Transverse colon (tissue), 4 donors: ENCODE data around the gene FRG2B. TPM values are rescaled to one million over a fixed set of nuclear protein-coding genes. Genes with fewer than 3 reads are reported as not detected.
"Not testable (repeated sequence)": the region's sequence is repeated elsewhere in the genome, so short reads cannot be mapped to it uniquely, and the experiment has no call there.

Experiments used
- DNase-seq: peaks from one replicate; pipeline ENCODE4 v3.0.0-alpha.2; 2019
- H3K27ac ChIP-seq, 4 donors: fragments of 200-600 bp; sonication (generic); 2 replicates each; pipeline ENCODE4 v1.5.1; 2016 to 2018; ENCODE audit warnings: inconsistent platforms in 4 of 4
- H3K27me3 ChIP-seq: fragments of 200-600 bp; sonication (generic); 2 replicates; pipeline ENCODE4 v1.5.1; 2017; ENCODE audit warnings: inconsistent platforms
- H3K36me3 ChIP-seq, 4 donors: fragments of 200-600 bp; sonication (generic); 2 replicates each; pipeline ENCODE4 v1.5.1; 2017 to 2019; ENCODE audit warnings: inconsistent platforms in 4 of 4
- H3K4me1 ChIP-seq, 4 donors: fragments of 200-600 bp; sonication (generic); 2 replicates each; pipeline ENCODE4 v1.5.1; 2017 to 2020; ENCODE audit warnings: inconsistent platforms in 4 of 4
- H3K4me3 ChIP-seq, 4 donors: fragments of 200-600 bp; sonication (generic); 1 replicate in 1 of 4; 2 replicates in 3 of 4; pipeline versions ENCODE4 v1.5.1 to v1.6.1; 2017 to 2019; ENCODE audit warnings: inconsistent platforms in 4 of 4
- H3K9me3 ChIP-seq, 2 donors: fragments of 200-600 bp; sonication (generic); 2 replicates each; pipeline ENCODE4 v1.5.1; 2017 to 2019; ENCODE audit warnings: inconsistent platforms in 2 of 2
- EP300 ChIP-seq: sonication (generic); formaldehyde crosslinking; IDR thresholded peaks from one replicate; pipeline ENCODE4 v1.6.1; 2017; ENCODE audit warnings: antibody characterized with exemption, low read depth
- POLR2A ChIP-seq: fragments of 450-650 bp; IDR thresholded peaks from one replicate; pipeline ENCODE4 v1.6.1; 2016; ENCODE audit warnings: antibody characterized with exemption, mild to moderate bottlenecking, moderate library complexity
- POLR2AphosphoS5 ChIP-seq, 3 donors: sonication (generic); formaldehyde crosslinking; IDR thresholded peaks; one replicate each; pipeline ENCODE4 v1.6.1; 2016; ENCODE audit warnings: antibody characterized with exemption in 3 of 3
- WGBS, 2 donors: methylation state at CpG; one replicate each; pipeline ENCODE4 v1.1.5; 2018; ENCODE audit warnings: low coverage in 1 of 2; 5-methylcytosine and 5-hydroxymethylcytosine counted together
- in situ Hi-C, 4 donors: fragments of 200-750 bp; cut with MboI; loops; one replicate each; pipeline versions ENCODE4 v1.15.0 to v1.15.1; 2017; ENCODE audit warnings: low sequenced_read_pairs in 3 of 4, low pct_ligation_motif_present in 1 of 4, low pct_unique_long_range_greater_than_20kb in 1 of 4
- intact Hi-C: fragments of 100-400 bp; cut with DNase I; formaldehyde crosslinking; loops from one replicate; pipeline ENCODE4 v1.15.1; 2023; ENCODE audit warnings: low total_unique reads
- total RNA-seq, 4 donors: library from RNA; depleted of rRNA; stranded (reverse); fragments of >200 nt; gene quantifications; one replicate each; pipeline ENCODE4 v1.1.0, GENCODE V29; 2016
- TF ChIP-seq, protein P1 (sequence below), 5 experiments: fragments of 200-600 bp in 3 of 5; fragments of 450-650 bp in 2 of 5; sonication (generic) in 3 of 5; IDR thresholded peaks; 1 replicate in 2 of 5; 2 replicates in 3 of 5; pipeline ENCODE4 v1.5.1; 2016 to 2017; ENCODE audit warnings: antibody characterized with exemption in 5 of 5, inconsistent platforms in 3 of 5, mild to moderate bottlenecking in 2 of 5, moderate library complexity in 1 of 5

Gene FRG2B
- total RNA-seq, 4 donors from 2014 or later: not detected

DNA sequence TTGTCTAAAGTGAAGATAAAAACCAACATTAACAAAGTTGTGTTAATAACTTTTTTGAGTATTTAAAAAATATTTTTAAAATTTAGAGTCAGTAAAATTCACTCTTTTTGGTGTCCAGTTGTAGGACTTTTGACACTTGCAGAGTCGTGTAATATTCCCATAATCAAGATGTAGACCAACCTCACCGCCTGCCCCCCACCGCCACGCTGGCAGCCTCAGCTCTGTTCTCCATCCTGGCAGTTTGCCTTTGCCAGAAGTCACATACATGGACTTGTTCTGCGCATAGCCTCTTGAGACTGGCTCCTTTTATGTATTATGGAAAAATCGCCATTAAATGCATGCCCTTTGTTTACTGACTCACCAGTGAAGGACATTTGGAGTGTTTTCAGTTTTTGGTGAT is 33.9 kb downstream of the FRG2B start:
- intact Hi-C loops: no loop called here
- in situ Hi-C loops: no loop called here
- H3K9me3 ChIP-seq: no peaks in the 10 kb centered on the region
- no peak overlapping the region for H3K4me3 ChIP-seq
- DNase-seq: no peak
- 71 to 74% methylated on average over 6 of the region's 6 CpGs for WGBS, 2 donors
- no peaks in the 10 kb centered on the region for H3K4me1 ChIP-seq
- peaks cover 48% of the 10 kb centered on the region for H3K27me3 ChIP-seq
- H3K36me3 ChIP-seq: no peaks in the 10 kb centered on the region
- H3K27ac ChIP-seq: no peak overlapping the region
- TF ChIP-seq POLR2A: no peak
- no peak for TF ChIP-seq EP300
- TF ChIP-seq POLR2AphosphoS5 (IDR thresholded peaks at IDR 0.05): no peak
- TF ChIP-seq, protein P1, sequence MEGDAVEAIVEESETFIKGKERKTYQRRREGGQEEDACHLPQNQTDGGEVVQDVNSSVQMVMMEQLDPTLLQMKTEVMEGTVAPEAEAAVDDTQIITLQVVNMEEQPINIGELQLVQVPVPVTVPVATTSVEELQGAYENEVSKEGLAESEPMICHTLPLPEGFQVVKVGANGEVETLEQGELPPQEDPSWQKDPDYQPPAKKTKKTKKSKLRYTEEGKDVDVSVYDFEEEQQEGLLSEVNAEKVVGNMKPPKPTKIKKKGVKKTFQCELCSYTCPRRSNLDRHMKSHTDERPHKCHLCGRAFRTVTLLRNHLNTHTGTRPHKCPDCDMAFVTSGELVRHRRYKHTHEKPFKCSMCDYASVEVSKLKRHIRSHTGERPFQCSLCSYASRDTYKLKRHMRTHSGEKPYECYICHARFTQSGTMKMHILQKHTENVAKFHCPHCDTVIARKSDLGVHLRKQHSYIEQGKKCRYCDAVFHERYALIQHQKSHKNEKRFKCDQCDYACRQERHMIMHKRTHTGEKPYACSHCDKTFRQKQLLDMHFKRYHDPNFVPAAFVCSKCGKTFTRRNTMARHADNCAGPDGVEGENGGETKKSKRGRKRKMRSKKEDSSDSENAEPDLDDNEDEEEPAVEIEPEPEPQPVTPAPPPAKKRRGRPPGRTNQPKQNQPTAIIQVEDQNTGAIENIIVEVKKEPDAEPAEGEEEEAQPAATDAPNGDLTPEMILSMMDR (IDR thresholded peaks at IDR 0.05): no peak

- in situ Hi-C loops (no loop called here), intact Hi-C loops (no loop called here)
- Histone ChIP-seq H3K4me3 (no peak overlapping the region), H3K4me1 (no peaks in the 10 kb centered on the region), H3K27ac (no peak overlapping the region), H3K36me3 (no peaks in the 10 kb centered on the region), H3K9me3 (no peaks in the 10 kb centered on the region), H3K27me3 (peaks cover 32% of the 10 kb centered on the region)
- WGBS, 2 donors: 50 to 71% methylated on average over 3 to 10 of the region's 10 CpGs
- no peak for DNase-seq
- no peak for TF ChIP-seq POLR2A
Observed at GRCh38 chr10:133590970-133591359, 35.6 kb downstream of the FRG2B start.

DNA sequence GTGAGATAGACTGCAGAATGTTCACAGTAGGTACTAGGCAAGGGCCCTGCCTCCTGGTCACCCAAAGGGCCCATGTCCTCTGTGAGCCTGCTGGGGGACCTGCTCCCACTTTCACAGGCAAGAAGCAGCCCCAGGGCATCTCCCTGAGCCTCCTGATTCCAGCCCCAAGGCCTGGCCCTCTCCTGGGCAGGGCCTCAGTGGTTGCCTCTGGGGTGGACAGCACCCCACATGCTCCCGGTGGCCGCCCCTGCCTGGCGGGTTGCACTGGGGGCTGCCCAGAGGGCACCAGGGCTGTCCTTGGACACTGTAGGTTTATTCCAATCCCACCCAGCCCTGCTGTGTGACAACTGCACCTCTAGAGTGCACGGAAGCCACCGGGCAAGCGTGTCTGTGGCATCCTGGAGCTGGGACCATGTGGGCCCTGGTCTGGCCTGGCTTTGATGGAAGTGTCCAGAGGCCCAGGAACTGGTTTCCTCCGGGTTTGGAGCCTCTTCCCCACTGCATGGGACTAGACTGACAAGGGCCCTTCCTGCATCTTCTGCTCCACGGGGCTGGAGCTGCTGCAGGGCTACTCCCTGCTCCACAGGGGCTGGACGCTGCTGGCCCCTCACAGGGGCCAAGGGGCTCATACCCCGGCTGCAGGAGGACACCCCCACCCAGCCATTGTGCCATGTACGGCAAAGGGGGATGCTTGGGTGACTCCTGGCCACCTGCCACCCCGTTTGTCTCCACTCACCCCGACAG is 36.2 kb downstream of the FRG2B start:
- H3K9me3 ChIP-seq: no peaks in the 10 kb centered on the region
- peaks cover 27% of the 10 kb centered on the region for H3K27me3 ChIP-seq
- 54% methylated on average over 9 of the region's 13 CpGs; no CpG with 5 or more reads in 1 of the 2 donors for WGBS, 2 donors
- no peak overlapping the region for H3K27ac ChIP-seq
- no peak overlapping the region for H3K4me3 ChIP-seq
- intact Hi-C loops (no loop called here), in situ Hi-C loops (no loop called here)
- H3K4me1 ChIP-seq: no peaks in the 10 kb centered on the region
- no peak for DNase-seq
- TF ChIP-seq POLR2AphosphoS5 (IDR thresholded peaks at IDR 0.05) (no peak), EP300 (no peak), POLR2A (no peak)
- TF ChIP-seq, protein P1 (IDR thresholded peaks at IDR 0.05): no peak
- no peaks in the 10 kb centered on the region for H3K36me3 ChIP-seq

DNA sequence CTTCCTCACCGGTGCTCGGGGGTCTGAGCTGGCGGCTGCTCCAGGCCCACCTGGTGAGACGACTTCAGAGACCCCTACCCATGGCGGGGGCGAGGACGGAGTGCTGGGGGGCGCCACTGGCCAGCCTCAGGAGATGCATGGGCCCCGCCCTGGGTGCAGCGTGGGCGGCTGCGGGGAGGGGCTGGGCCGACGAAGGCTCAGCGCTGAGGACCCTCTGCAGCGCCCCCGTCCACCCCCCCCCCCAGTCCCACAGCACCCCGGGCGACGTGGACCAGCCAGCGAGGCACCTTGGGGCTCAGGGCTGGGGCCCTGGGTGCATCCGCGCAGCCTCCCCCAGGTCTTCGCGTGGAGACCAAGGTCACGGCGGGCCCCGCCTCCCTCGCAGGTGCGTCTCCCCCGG is 49.6 kb downstream of the FRG2B start:
- intact Hi-C loops, in situ Hi-C loops: not testable (repeated sequence)

More for the DNA sequence above, 49.6 kb downstream of the FRG2B start:
- H3K4me3 ChIP-seq, DNase-seq, H3K27ac ChIP-seq, H3K27me3 ChIP-seq, H3K9me3 ChIP-seq, H3K36me3 ChIP-seq, H3K4me1 ChIP-seq: not testable (repeated sequence)
- WGBS, 2 donors: no CpG with 5 or more reads among the region's 31 CpGs

Other genes starting within 250 kb of the FRG2B start
- 10 to 100 TPM; 11.3 to 32.4 (median 17.1) TPM for gene PAOX, start 247.5 kb downstream of the FRG2B start, total RNA-seq
- gene MTG1, start 232.6 kb downstream of the FRG2B start, total RNA-seq: 100 to 1,000 TPM in 1 of 4 donors, 10 to 100 TPM in 3; 26.5 to 139 (median 47.0) TPM
- gene SPRN, start 202.2 kb downstream of the FRG2B start, total RNA-seq: not detected
- 1 to 10 TPM; 1.6 to 6.5 (median 3.1) TPM for gene SCART1, start 172.8 kb downstream of the FRG2B start, total RNA-seq
- 1 to 10 TPM in 1 of 4 donors, under 1 TPM in 2, not detected in 1; 0.64 to 3.4 (median 0.96) TPM for gene CYP2E1, start 99.4 kb downstream of the FRG2B start, total RNA-seq
- 1 to 10 TPM in 1 of 4 donors, not detected in 3; 2.3 TPM for gene SYCE1, start 61.2 kb downstream of the FRG2B start, total RNA-seq